IPS-NIHi7 (cell line): ENCODE results near the gene TRPV6.

Experiments used
- DNase-seq: peaks from one replicate; pipeline ENCODE4 v3.0.0; 2012; ENCODE audit warnings: mixed read lengths; ENCODE audit errors: extremely low spot score

Gene TRPV6

DNA sequence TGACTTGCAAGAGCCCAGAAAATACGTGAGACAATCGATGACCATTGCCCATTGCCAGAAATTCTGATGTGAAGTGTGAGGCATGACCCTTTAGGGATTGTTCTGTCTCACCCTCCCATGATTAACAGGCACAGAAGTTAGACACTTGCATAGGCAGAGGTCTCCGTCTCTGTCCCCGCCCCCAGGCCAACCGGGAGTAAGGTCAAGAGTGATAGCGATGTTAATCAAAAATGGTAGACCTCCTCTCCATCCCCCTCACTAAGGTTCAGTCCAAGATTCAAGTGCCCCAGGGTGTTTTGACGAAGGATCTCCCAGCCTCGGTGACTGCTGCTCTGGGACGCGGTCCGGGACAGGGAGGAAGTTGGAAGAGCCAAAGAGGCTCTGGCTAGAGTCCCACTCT lies 22.7 kb upstream of the TRPV6 start:
- no peak for DNase-seq

DNA sequence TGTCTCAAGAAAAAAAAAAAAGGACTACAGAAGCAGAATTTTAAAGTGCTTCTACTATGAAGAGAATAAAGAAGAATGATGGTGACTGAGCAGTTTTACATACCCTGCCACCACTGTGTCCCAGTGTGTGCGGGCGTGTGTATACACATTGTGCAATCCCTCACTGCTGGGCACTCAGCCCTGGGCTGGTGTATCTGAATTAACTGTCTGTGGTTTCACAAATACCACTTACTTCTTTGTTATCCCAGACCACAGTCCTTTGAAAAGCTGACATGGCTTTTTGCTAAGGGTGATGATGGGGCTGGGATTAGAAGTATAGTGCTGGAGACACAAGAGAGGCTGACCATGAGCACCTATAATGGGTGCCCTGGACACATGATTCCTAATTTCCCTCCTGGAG lies 21.1 kb upstream of the TRPV6 start:
- DNase-seq = no peak

DNA sequence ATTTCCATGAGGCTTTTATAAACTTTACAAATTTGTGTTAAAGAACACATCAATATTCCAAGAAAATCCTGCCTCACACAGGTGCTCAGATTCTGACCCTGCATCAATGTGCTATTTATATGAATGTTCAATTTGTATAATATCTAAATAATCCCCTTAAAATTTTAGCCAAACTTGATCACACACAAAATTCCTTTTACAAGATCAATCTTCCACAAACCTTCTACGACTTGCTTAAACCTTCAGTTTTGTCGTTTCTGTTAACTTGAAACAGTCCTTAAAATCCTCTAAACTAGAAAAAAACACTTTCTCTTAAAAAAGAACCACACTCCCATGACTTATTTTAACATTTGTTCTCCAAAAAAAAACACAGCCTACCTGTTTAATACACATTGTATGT lies 20.2 kb upstream of the TRPV6 start:
- DNase-seq = no peak

DNA sequence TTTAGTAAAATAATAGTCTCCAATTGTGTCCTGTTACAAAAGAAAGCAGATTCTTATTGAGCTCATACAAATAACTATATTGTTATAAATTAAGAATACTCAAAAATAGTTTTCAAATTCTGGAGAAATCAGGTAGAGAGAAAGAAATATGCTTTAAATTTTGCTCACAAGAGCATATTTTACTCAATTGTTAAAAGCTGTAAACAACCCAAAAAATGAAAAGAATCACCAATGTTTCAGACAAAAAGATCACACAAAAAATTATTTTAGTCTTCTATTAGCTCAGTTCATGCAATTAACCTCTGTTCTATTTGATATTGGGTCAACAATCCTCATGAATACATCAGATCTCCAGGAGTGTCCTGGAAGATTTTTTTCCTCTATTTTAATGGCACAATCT lies 18.6 kb upstream of the TRPV6 start:
- DNase-seq = no peak

DNA sequence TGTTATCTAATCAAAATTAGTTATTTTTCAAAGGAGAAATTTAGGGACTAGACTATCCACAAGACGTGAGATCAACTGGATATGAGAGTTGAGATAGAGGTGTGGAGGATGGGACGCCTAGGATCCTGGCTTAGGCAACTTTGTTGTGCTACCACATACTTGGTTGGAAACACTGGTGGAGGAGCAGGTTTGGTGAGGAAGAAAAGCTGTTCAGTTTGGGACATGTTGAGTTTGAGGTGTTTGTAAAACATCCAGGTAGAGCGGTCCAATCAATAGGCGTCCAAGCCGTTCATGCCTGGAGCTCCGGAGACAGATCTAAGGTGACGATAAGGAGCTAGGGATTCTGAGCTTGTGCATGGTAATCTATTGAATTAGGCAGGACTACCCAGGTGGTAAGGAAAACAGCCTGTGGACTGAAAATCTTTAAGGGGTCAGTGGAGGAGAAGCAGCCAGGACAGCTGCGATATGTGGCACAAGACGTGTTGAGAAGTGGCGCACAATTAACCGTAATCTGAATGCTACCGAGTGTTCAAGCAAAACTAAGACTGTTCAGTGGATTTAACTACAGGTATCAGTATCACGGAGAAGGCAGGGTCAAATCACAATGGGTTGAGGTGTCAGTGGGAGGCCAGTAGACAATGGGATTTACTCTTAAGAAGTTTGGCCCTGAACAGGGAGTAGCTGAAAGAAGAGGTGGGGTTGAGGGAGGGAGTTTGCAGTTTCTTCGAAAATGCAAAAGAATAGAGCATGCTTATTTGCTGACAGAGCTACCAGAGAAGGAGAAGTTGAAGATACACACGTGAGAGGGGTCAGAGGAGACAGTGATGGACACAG lies 16.1 kb upstream of the TRPV6 start:
- DNase-seq = no peak

DNA sequence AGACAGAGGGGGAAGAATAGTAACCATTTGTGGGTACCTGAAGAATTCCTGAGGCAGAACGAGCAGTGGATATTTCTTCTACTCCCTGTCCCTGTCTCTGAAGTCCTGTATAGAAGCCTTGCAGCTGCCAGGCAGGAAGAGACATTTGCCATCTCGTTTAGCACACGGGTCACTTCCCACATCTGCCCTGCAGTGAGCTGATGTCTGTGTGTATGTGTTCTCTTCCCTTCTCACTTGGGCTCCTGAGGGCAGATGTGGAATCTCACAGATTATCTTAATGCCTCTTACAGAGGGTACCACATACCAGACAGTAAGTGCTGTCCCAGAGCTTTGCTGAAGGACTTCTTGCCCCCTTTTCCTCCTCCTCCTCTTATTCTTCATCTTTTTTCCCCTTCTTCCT lies 14.1 kb upstream of the TRPV6 start:
- DNase-seq = no peak

DNA sequence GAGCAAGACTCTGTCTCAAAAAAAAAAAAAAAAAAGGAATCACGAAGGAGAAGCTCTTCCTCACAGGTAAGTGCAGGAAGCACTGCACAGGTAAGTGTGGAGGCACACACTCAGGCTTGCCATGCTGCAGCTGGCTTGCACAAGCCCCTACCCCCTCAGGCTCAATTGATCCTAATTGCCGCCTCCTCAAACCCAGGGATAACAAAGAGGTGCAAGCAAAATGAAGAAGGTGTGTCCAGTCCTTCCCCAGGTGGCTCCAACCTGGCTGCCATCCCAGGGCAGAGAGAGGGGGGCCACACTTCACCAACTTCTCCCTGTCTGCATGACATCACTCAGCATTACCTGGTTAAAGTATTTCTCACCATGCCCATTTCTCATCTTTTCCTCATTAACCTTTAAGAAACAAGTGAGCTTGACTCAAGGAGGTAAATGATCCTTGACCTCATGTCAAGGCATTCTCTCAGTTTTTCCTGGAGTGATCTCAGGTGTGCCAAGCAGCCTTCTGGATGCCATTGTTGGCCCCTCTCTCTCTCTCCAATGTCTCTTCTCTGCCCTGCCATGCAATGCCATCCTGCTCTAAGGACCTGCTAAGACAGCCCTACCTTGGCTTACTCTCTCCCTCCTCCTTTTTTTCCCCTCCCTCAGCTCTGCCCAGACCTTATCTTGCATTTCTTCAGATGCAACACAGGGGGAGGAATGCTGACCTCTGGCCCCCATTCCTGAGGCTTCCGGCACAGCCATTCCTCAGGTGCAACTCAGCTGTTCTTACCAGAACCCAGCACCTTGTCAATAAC lies 13.0 kb upstream of the TRPV6 start:
- peak; percentile 25 for DNase-seq

DNA sequence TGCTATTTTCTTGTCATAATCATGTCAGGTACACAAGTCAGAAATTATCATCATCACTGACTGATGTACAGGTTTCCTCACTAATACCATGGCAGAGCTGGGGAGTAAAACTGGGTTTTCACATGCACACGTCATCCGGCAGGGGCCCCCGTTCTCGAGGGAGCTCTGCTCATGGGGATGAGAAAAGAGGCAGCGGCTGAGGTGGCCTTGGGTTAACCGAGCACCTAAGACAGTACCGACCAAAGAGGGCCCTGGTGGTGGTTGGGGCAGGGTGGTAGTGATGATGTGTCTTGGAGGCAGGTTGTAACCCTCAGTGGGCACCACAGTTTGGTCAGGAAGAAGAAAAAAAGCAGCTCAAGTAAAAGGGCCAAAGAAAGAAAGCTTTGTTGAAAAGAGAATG lies 12.1 kb upstream of the TRPV6 start:
- DNase-seq = no peak

DNA sequence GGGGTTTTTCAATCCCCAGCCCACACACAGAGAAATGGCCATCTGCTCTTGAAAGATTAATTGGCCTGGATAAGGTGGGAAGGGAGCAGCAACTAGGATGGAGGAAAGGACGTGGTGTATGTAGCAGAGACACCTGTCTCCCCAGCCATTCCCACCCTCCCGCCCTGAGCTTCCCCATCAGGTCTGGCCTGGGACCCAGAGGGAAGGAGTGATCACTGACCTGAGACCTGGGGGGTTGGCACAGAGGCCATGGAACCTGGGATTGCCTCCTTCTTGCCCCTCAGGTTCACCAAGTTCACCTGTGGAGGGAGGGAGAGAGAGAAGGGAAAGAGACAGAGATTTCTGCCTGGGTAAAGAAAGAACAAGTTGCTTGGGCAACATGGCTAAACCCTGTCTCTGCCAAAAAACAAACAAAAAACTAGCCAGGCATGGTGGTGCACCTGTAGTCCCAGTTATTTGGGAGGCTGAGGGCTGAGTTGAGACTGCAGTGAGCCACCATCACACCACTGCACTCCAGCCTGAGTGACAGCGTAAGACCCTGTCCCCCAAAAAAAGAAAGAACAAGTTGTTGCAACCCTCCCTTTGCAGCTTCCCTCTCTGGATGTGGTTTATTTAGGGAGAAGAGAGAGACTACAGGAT lies 11.3 kb upstream of the TRPV6 start:
- no peak for DNase-seq

DNA sequence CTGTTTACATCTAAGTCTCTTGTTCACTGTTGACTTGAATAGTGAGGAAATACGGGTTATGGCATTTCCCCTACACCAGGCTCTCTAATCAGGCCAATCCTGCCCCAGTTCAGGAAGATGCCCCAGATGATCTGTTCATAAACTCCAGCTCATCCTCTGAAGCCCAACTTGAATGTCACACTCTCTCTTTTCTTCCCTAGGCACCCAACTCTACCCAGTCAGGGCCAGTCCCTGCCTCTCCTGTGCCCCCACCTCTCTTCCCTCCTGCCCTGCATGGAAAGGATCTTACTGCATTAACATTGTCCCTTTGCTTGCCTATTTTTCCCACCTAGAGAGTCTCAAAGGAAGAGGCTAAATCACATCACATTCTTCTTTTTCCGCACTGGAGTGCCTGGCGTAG lies 10.6 kb upstream of the TRPV6 start:
- no peak for DNase-seq

DNA sequence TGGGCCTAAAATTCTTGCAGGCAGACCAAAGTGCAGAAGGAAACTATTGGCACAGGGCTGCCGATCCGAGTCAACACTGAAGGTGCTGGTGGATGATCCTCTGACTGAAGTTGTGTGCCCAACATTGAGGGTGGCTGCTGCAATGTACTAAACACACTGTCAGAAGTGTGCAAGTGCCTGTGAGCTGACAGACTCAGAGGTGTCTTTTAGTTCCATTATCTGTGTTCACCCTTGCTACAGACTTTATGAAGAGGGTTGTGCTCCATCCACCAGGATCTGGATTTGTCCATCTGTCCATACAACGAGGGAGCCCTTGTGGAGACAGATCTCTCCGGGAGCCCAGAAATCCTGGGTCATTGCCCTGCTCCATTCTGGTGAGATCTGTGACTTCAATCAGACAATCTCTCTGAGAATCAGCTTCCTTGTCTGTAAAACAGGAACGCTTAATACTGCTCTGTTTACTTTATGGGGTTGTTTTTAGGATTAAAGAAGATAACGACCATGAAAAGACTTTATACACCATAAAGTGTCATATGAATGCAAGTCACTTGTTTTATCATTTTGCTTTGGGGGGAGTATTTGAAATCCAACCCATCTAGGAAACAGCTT lies 9.5 kb upstream of the TRPV6 start:
- no peak for DNase-seq

DNA sequence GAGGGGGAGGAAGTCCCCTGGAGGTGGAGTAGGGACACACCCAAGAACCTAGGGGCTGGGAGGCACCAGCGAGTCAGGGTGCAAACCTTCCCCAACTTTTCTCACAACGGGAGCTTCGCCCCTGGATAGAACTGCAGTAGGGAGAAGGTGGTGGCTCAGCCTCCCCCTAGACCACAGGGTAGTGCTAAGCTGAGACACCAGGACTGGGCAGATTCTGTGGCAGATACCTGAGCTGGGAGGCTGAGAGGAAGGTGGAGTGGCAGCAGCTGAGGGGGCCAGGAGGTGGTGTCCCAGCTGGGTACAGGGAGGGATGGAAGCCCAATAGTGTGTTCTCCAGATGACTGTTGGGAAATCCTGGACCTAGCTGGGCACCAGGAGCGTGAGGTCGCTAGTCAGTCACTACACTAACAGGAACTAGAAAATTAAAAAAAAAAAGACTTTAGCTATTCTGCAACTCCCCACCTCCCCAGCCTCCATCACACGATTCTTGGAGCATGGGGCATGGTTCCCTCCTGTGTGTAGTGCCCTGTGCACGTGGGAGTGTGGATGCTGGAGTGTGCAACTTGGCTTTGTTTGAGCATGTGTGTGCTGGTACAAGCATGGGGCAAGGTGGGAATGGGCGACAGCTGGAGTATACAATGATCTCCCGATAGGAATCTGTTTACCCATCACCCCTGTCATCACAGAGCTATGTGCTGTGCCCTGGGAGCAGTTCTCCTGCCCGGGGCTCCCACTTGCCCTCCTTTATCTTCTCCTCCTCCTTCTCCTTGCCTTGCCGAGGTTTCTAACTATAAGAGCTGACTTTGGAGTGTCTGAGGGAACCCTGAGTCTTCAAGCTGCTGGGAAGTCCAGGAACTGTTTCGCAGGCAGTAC lies 8.8 kb upstream of the TRPV6 start:
- no peak for DNase-seq

DNA sequence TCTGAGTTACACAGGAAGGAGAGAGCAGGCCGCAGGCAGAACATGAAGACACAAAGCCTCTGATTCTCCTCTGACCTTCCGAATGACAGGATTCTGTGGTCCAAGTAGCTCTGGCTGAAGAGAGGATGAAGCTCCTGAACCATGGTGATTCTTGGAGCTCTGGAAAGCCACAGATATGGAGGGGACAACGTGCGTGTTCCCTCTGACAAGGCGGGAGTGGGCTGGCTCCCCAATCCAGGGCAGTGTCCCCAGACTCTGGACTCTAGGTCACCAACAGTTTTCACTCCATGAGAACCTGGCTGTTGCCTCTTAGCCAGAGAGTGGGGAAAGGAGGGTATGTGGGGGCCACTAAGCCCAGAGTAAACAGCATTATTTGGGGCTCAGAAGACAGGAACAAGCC lies 7.4 kb upstream of the TRPV6 start:
- no peak for DNase-seq

DNA sequence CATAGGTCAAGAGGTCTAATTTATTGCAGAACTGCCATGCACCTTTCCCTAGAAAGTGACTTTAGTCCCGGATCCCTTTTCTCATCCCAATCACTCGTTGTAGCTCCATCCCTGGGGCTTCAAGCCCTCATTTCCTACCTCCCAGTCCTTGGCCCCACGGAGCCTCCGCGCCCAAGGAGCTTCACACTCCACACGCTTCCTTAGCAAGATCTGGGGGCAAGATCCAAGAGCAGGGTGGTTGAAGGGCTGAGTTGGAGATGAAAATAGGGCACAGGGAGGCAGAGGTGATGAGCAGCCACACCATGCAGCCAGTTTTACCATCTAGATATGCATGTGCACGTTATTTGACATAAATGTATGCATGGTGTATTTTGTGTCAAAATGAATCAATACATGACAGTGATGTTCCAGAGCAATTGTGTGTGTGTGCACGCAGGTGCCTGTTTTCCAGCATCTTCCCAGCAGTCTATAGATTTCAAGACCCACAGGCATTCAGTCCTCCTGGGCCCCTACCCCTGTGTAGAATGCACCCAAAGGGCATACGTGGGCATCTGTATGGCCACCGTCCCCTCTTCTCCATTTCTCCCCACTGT lies 6.0 kb upstream of the TRPV6 start:
- DNase-seq = no peak

DNA sequence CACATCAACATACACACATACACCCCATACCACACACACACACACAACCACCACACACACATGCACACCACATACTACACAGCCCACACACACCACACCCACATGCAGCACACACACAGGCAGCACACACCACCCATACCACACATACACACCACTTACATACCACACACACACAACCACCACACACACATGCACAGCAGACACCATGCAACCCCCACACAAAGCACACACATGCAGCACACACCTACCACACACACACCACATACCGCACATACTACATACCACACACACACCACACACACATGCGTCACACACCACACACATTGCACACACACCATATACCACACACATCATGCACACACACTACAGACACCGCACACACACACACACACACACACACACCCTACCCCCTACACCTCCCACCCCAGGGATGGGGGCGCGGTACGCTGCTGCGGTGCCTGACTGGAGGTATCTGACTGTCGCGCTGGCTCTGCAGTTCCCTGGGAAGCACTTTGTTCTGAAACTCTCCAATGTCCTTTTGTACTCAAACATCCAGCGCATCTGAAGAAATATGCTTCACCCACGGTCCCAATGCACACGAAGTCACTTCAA lies 5.4 kb upstream of the TRPV6 start:
- DNase-seq = no peak

DNA sequence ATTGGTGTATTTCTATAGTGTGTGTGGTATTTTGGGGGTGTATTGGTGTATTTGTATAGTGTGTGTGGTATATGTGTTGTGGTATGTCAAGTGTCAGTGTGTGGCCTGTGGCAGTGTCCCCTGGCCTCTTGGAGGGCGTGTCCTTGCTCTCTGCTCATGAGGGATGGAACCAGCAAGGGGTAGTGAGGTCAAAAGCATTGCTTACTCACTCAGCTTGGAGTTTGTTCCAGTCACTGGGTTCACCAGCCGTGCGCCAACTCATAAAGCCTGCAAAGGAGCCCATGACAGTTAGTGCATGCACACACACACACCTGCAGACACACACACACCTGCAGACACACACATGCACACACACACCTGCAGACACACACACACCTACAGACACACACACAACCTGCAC lies 4.3 kb upstream of the TRPV6 start:
- DNase-seq = no peak

DNA sequence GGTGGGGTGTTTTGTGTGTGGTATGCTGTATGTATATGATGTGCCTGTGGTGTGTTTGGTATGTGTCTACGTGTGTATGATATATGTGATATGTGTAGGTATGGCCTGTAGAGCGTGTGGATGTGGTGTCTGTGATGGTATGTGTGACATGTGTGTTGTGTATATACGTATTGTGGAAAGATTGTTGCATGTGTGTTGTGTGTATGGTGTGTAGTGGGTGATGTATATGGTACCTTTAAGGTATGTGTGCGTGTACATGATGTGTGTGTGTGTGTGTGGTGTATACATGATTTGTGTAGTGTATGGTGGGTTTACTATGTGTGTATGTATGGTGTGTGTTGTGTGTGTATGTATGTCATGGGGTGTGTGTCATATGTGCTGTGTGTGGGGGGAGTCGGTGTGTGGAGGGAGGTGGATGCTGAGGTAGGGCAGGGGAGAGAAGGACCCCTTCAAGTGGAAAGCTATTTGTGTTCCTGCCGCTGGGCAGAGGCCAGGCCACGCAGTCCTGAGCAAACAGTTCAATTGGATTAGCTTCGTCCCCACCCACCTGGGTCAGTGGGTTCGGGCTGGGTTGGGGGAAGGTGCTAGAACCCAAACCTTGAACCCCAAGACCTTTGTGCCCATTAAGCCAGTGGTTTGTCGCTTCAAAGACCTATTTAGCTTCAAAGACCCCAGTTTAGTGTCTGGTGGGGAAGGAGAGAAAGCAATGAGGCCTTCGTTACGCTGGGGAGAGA lies 1.9 kb upstream of the TRPV6 start:
- no peak for DNase-seq

DNA sequence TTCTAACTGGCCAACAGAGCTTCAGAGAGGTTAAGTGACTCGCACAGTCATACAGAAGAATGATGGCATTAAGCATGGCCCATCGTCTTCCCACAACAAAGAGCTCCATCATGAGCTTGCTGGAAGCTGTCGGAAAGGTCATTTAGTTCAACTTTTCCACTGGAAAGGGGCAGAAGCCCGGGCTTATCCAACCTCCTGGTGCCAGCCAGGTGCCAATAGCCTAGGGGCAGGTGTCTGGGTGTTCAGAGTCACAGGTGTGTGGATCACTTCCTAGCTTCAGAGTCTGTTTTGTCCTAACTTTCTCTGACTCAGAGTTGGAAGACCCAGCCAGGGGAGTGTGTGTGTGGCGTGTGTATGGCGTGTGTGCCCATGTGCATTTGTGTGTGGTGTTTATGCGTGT lies 1.3 kb upstream of the TRPV6 start:
- no peak for DNase-seq

DNA sequence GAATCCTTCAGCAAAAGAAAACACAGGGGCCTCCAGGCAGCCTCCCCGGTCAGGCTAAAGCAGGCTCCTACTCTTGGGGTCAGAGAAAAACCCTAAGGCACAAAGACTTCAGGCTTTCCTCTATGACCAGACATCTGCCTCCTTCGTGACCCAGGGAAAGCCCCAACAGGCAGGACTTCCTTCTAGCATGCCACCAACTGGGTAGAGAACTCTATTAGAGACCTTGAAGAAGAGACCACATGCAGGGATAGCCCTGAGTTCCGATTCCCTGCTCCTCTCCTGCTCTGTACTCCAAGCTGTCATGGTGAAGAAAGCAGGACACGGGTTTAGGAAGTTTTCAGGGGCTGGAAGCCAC lies 1.3 kb downstream of the TRPV6 start:
- DNase-seq = no peak
